Endothelial cell of umbilical vein (primary cell): ENCODE results near the gene PTPRH.

ENCODE experiments used
- CTCF ChIP-seq, 2 donors: IDR thresholded peaks; 1 replicate in 1 of 2; 2 replicates in 1 of 2; pipeline ENCODE4 v1.5.1; 2011; ENCODE audit warnings: low read length in 2 of 2, mild to moderate bottlenecking in 2 of 2, moderate library complexity in 2 of 2, control low read depth in 1 of 2, inconsistent platforms in 1 of 2, low read depth in 1 of 2; ENCODE audit not compliant: insufficient read depth in 1 of 2; ENCODE audit errors: extremely low read depth in 1 of 2
- FOS ChIP-seq: IDR thresholded peaks from 2 replicates; pipeline ENCODE4 v1.6.1; 2011; ENCODE audit warnings: mild to moderate bottlenecking, low read length, moderate library complexity, borderline replicate concordance; ENCODE audit not compliant: insufficient read depth
- POLR2A ChIP-seq: IDR thresholded peaks from 2 replicates; pipeline ENCODE4 v1.6.1; 2012; ENCODE audit warnings: low read depth, mild to moderate bottlenecking, control low read depth, low read length
- POLR2AphosphoS5 ChIP-seq: IDR thresholded peaks from 2 replicates; pipeline ENCODE4 v1.6.1; 2012; ENCODE audit warnings: low read depth, mild to moderate bottlenecking, control low read depth, low read length, moderate library complexity; ENCODE audit not compliant: insufficient read depth

GRCh38 chr19:55178781-55179599 is 30.3 kb downstream of the PTPRH start:
- no peak for TF ChIP-seq POLR2AphosphoS5
- no peak for TF ChIP-seq CTCF (IDR thresholded peaks at IDR 0.05; ENCODE audit: extremely low read depth in 1 of 2, insufficient read depth in 1 of 2, low read depth in 1 of 2, low read length in 2 of 2)
- TF ChIP-seq FOS: no peak
- TF ChIP-seq POLR2A: no peak
